PFSK-1 (cell line): Measurements from ENCODE around the gene KRT73.

Experiments used
- POLR2AphosphoS5 ChIP-seq: IDR thresholded peaks from 2 replicates; pipeline ENCODE4 v1.6.1; 2012; ENCODE audit warnings: low read depth, mild to moderate bottlenecking, control low read depth, low read length, moderate library complexity
- TAF1 ChIP-seq: IDR thresholded peaks from 2 replicates; pipeline ENCODE4 v1.6.1; 2012; ENCODE audit warnings: low read length, control low read depth, borderline replicate concordance; ENCODE audit not compliant: insufficient read depth

DNA sequence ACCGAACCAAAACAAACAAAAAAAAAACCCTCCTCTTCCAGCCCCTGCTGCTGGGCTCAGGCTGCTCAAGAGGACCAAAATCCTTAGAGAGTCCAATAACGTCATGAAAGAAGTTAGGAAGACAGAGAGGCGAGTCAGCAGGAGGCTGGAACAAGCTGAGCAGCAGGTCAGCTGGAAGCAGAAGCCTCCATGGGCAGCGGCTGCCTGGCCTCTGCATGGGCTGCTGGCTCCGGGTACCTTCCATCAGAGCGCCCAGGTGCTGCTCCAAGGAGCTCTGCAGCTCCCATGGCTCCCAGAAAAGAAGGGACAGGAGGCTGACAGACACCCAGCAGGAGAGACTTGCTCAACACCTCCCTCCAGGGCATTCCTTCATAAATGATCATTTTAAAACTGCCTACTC is 36.9 kb upstream of the KRT73 start:
- TF ChIP-seq TAF1 (no peak), POLR2AphosphoS5 (no peak)
